GM12872 (cell line): ENCODE results near the gene IFT88.

Experiments used
- CTCF ChIP-seq: IDR thresholded peaks from 3 replicates; pipeline ENCODE4 v1.5.1; 2011; ENCODE audit warnings: low read depth, mild to moderate bottlenecking, low read length, moderate library complexity; ENCODE audit not compliant: insufficient read depth

The IFT88 gene

GRCh38 chr13:20647758-20648157, 80.8 kb downstream of the IFT88 start:
- no peak for TF ChIP-seq CTCF

- no peak for TF ChIP-seq CTCF
Observed at GRCh38 chr13:20652946-20653345, 86.0 kb downstream of the IFT88 start.

- no peak for TF ChIP-seq CTCF
Observed at GRCh38 chr13:20654156-20654555, 87.2 kb downstream of the IFT88 start.

- TF ChIP-seq CTCF, result no peak
Observed at GRCh38 chr13:20658451-20659040, 91.6 kb downstream of the IFT88 start.

GRCh38 chr13:20664351-20664750, 97.4 kb downstream of the IFT88 start:
- no peak for TF ChIP-seq CTCF

- TF ChIP-seq CTCF, result no peak
Observed at GRCh38 chr13:20666948-20667347, 100.0 kb downstream of the IFT88 start.

GRCh38 chr13:20667857-20668437, 101.0 kb downstream of the IFT88 start:
- no peak for TF ChIP-seq CTCF
